Measurements from ENCODE around the gene ZNF462. TPM values are rescaled to one million over a fixed set of nuclear protein-coding genes. Genes with fewer than 3 reads are reported as not detected.

Gene ZNF462
- total RNA-seq, 1 experiment from 2014 or later, result 164 TPM

DNA sequence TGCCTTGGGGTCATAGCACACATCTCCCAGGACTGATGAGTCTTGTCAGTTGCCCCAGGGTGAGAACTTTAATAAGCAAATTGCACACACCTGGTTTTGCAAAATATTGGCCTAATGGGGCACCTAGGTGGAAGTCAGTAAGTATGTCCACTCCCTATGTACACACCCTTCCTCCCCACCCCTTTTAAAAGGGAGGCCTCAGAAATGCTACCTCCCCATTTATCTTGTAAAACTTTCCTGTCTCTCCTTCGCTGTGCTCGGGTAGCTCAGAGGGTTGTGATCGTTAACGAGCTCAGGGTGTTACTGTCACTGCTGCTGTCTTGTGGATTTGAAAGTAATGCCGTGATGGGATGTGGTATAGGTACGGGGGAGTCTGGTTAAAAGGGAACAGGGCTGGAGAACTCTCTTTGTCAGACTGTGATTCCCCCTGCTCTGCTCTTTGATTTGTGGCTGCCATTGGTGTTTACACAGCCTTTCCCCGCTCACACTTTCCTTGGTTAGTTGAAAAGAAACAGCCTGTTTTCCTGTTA is 26.2 kb downstream of the ZNF462 start:
- Mint-ChIP-seq H3K4me3 (no peak overlapping the region), H3K9me3 (no peaks in the 10 kb centered on the region), H3K36me3 (ENCODE audit: insufficient read depth in 1 of 3, low read depth in 3 of 3) (peaks cover 10 to 24% (median 14%) of the 10 kb centered on the region in 3 experiments; a peak in 6 of 7 replicates), H3K27me3 (ENCODE audit: low read depth) (no peaks in the 10 kb centered on the region), H3K4me1 (peaks cover 80 to 86% of the 10 kb centered on the region in 2 experiments), H3K27ac (peak overlapping the region; percentile 22 to 98 (median 96); a peak in 6 of 7 replicates)
- H4K8ac ChIP-seq (replicated peaks; ENCODE audit: insufficient read length, low read depth, low read length), result no peak overlapping the region
- no peak overlapping the region for H2BK20ac ChIP-seq (ENCODE audit: low read depth, low read length, poor library complexity, severe bottlenecking)
- H3K27me3 ChIP-seq (ENCODE audit: insufficient read depth, low read length), result no peaks in the 10 kb centered on the region
- WGBS (ENCODE audit: extremely low coverage, insufficient read length, low lambda C conversion rate), result no CpG with 5 or more reads among the region's 7 CpGs
- H3K27ac ChIP-seq (ENCODE audit: insufficient read length, low read depth, low read length), result peak overlapping the region; percentile 7
- H2BK120ac ChIP-seq (ENCODE audit: low read depth, low read length, poor library complexity, severe bottlenecking), result no peak overlapping the region
- no peak overlapping the region for H3K14ac ChIP-seq (ENCODE audit: insufficient read depth, low read length)
- no peak overlapping the region for H4K91ac ChIP-seq (ENCODE audit: insufficient read length, low read depth, low read length)
- H3K18ac ChIP-seq (ENCODE audit: insufficient read length, low read depth, low read length), result no peak overlapping the region
- H3K9me3 ChIP-seq (ENCODE audit: control insufficient read depth, low read depth, low read length), result no peaks in the 10 kb centered on the region
- H3K56ac ChIP-seq (ENCODE audit: insufficient read length, low read depth, low read length), result no peak overlapping the region
- H3K4me2 ChIP-seq (ENCODE audit: insufficient read depth, insufficient read length, low read length), result no peak overlapping the region
- no peak overlapping the region for H2AFZ ChIP-seq (ENCODE audit: low read length)
- no peak overlapping the region for H2AK5ac ChIP-seq (ENCODE audit: insufficient read length, low read length)
- no peak overlapping the region for H3K4ac ChIP-seq (ENCODE audit: low read depth, low read length)
- no peak overlapping the region for H3K9ac ChIP-seq (ENCODE audit: extremely low read depth, insufficient read length, low read length)
- H2BK12ac ChIP-seq (ENCODE audit: insufficient read length, low read depth, low read length), result no peak overlapping the region
- H3K79me2 ChIP-seq (ENCODE audit: insufficient read depth, low read length), result peaks cover 58% of the 10 kb centered on the region; the same call in 1 of the 2 replicates
- H3T11ph ChIP-seq (ENCODE audit: low read length), result no peak overlapping the region
- H3K79me1 ChIP-seq (ENCODE audit: insufficient read depth, low read depth, low read length, poor library complexity, severe bottlenecking), result peaks cover 4% of the 10 kb centered on the region
- H4K5ac ChIP-seq (ENCODE audit: insufficient read length, low read depth, low read length), result no peak overlapping the region
- H3K23ac ChIP-seq (ENCODE audit: insufficient read length, low read depth, low read length), result no peak overlapping the region
- H3K4me1 ChIP-seq (ENCODE audit: insufficient read depth, low read length), result peaks cover 43% of the 10 kb centered on the region
- no peaks in the 10 kb centered on the region for H4K20me1 ChIP-seq (ENCODE audit: control insufficient read depth, insufficient read depth, insufficient read length)
- DNase-seq, result no peak
- H2BK5ac ChIP-seq (ENCODE audit: insufficient read length, low read length), result no peak overlapping the region
- TF ChIP-seq, protein P1, sequence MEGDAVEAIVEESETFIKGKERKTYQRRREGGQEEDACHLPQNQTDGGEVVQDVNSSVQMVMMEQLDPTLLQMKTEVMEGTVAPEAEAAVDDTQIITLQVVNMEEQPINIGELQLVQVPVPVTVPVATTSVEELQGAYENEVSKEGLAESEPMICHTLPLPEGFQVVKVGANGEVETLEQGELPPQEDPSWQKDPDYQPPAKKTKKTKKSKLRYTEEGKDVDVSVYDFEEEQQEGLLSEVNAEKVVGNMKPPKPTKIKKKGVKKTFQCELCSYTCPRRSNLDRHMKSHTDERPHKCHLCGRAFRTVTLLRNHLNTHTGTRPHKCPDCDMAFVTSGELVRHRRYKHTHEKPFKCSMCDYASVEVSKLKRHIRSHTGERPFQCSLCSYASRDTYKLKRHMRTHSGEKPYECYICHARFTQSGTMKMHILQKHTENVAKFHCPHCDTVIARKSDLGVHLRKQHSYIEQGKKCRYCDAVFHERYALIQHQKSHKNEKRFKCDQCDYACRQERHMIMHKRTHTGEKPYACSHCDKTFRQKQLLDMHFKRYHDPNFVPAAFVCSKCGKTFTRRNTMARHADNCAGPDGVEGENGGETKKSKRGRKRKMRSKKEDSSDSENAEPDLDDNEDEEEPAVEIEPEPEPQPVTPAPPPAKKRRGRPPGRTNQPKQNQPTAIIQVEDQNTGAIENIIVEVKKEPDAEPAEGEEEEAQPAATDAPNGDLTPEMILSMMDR (conservative IDR thresholded peaks at IDR 0.05), result no peak
- no peak overlapping the region for H2BK15ac ChIP-seq (ENCODE audit: low read depth, low read length)
- no peaks in the 10 kb centered on the region for H3K23me2 ChIP-seq (ENCODE audit: insufficient read length, low read depth, low read length, poor library complexity, severe bottlenecking)
